Adrenal gland (tissue), 12 donors: Measurements from ENCODE around the gene SYT7. TPM values are rescaled to one million over a fixed set of nuclear protein-coding genes. Genes with fewer than 3 reads are reported as not detected.

Experiments used
- DNase-seq, 7 donors: peaks; one replicate each; pipeline ENCODE4 v3.0.0-alpha.2; 2019 to 2020
- H3K27ac ChIP-seq, 5 donors: fragments of 200-600 bp; sonication (generic) in 4 of 5; 1 replicate in 3 of 5; 2 replicates in 2 of 5; pipeline versions ENCODE4 v1.5.1 to v1.8.0; 2016 to 2020; ENCODE audit warnings: mild to moderate bottlenecking in 1 of 5
- H3K27me3 ChIP-seq: fragments of 200-600 bp; 2 replicates; pipeline ENCODE4 v1.8.0; 2021
- H3K36me3 ChIP-seq, 2 donors: fragments of 200-600 bp; replicated peaks in 1 of 2; 1 replicate in 1 of 2; 2 replicates in 1 of 2; pipeline versions ENCODE4 v1.5.1 to v1.8.0; 2018 to 2022
- H3K4me1 ChIP-seq, 2 donors: fragments of 200-600 bp; replicated peaks in 1 of 2; 1 replicate in 1 of 2; 2 replicates in 1 of 2; pipeline versions ENCODE4 v1.5.1 to v1.8.0; 2018 to 2021
- H3K4me3 ChIP-seq, 4 donors: fragments of 200-600 bp; sonication (generic) in 3 of 4; one replicate each; pipeline ENCODE4 v1.5.1; 2016 to 2018
- H3K9me3 ChIP-seq, 3 donors: fragments of 200-600 bp; sonication (generic) in 1 of 3; replicated peaks in 1 of 3; 1 replicate in 2 of 3; 2 replicates in 1 of 3; pipeline versions ENCODE4 v1.5.1 to v1.8.0; 2016 to 2021
- CTCF ChIP-seq, 6 experiments: fragments of 450-650 bp in 4 of 6; fragments of 200-600 bp in 2 of 6; sonication (generic) in 1 of 6; IDR thresholded peaks; 1 replicate in 5 of 6; 2 replicates in 1 of 6; pipeline versions ENCODE4 v1.5.1 to v1.8.0; 2016 to 2021; ENCODE audit warnings: antibody characterized with exemption in 6 of 6, mild to moderate bottlenecking in 2 of 6, moderate library complexity in 1 of 6
- POLR2A ChIP-seq, 2 donors: fragments of 450-650 bp; IDR thresholded peaks; one replicate each; pipeline ENCODE4 v1.6.1; 2017; ENCODE audit warnings: antibody characterized with exemption in 2 of 2, mild to moderate bottlenecking in 2 of 2, moderate library complexity in 1 of 2
- WGBS, 4 donors: extraction: QIAGEN DNeasy Blood & Tissue Kit in 2 of 4; methylation state at CpG; one replicate each; pipeline versions ENCODE4 v1.1.5 to v1.1.7; 2013 to 2017; 5-methylcytosine and 5-hydroxymethylcytosine counted together
- intact Hi-C, 2 donors: fragments of 100-400 bp; cut with DNase I; formaldehyde crosslinking; loops; one replicate each; pipeline versions ENCODE4 v1.14.1 to v1.15.0; 2022 to 2023
- polyA plus RNA-seq, 3 donors: library from polyadenylated mRNA; stranded (reverse); fragments of 200-250 nt in 2 of 3; fragments of 350-450 nt in 1 of 3; fragmentation: Illumina TruSeq in 1 of 3; extraction: RNeasy Lipid Tissue Mini Kit (QIAGEN cat#74804) in 1 of 3; gene quantifications; one replicate each; pipeline ENCODE4 v1.2.3, GENCODE V29; 2013 to 2014
- total RNA-seq, 9 donors: library from RNA; depleted of rRNA in 4 of 9; stranded (reverse); fragments of >200 nt in 4 of 9; fragments of 120-200 nt in 1 of 9; fragmentation: NEBNext Ultra II Directional in 1 of 9; extraction: Animal tissue kit (Norgen Biotek cat#: 25700) in 1 of 9; gene quantifications; one replicate each; pipeline versions ENCODE4 v1.1.0 to v1.2.4, GENCODE V29; 2013 to 2023
- donor health status: healthy with polysubstance abuse.
- donor health status: Bipolar disorder and iron deficiency.
- donor health status: DM: yes; HTN: yes; CAD: no.
- donor health status: DM: no; HTN: no; CAD: no.
- donor health status: DM: no; HTN: no; CAD: no.
- donor health status: DM: yes; HTN: yes; CAD: no.

SYT7 gene
- total and polyA plus RNA-seq, 12 donors = 0.09 to 6.8 (median 1.3) TPM; not detected in 1

- Histone ChIP-seq H3K9me3 (no peaks in the 10 kb centered on the region), H3K4me3 (no peak overlapping the region), H3K36me3 (no peaks in the 10 kb centered on the region), H3K27me3 (peaks cover under 1% of the 10 kb centered on the region), H3K4me1 (peaks cover 0 to 5% of the 10 kb centered on the region in 2 donors), H3K27ac (no peak overlapping the region)
- no peak for DNase-seq
- TF ChIP-seq CTCF (IDR thresholded peaks at IDR 0.05) (no peak), POLR2A (IDR thresholded peaks at IDR 0.05) (no peak)
- WGBS, 4 donors = 76 to 82% (median 77%) methylated on average over 11 to 13 of the region's 13 CpGs
- intact Hi-C loops = no loop called here
Observed at GRCh38 chr11:61599968-61600710, 19.3 kb upstream of the SYT7 start.

GRCh38 chr11:61598886-61599868, 18.3 kb upstream of the SYT7 start:
- peaks cover 0 to 5% of the 10 kb centered on the region in 2 donors for H3K4me1 ChIP-seq
- peaks cover 3% of the 10 kb centered on the region for H3K27me3 ChIP-seq
- H3K4me3 ChIP-seq = no peak overlapping the region
- no peaks in the 10 kb centered on the region for H3K9me3 ChIP-seq
- no peak overlapping the region for H3K27ac ChIP-seq
- WGBS, 4 donors = 39 to 63% (median 55%) methylated on average over 12 to 25 of the region's 25 CpGs
- TF ChIP-seq CTCF (IDR thresholded peaks at IDR 0.05) (no peak), POLR2A (IDR thresholded peaks at IDR 0.05) (no peak)
- no peaks in the 10 kb centered on the region for H3K36me3 ChIP-seq
- DNase-seq = no peak
- intact Hi-C loops = no loop called here

GRCh38 chr11:61598374-61598773, 17.5 kb upstream of the SYT7 start:
- peaks cover 8% of the 10 kb centered on the region for H3K27me3 ChIP-seq
- H3K9me3 ChIP-seq = no peaks in the 10 kb centered on the region
- no peak overlapping the region for H3K4me3 ChIP-seq
- TF ChIP-seq POLR2A (IDR thresholded peaks at IDR 0.05) (no peak), CTCF (IDR thresholded peaks at IDR 0.05) (no peak)
- intact Hi-C loops = no loop called here
- H3K4me1 ChIP-seq = peaks cover 0 to 3% of the 10 kb centered on the region in 2 donors
- no peak overlapping the region for H3K27ac ChIP-seq
- H3K36me3 ChIP-seq = no peaks in the 10 kb centered on the region
- WGBS, 4 donors = 43 to 68% (median 56%) methylated on average over 3 of the region's 3 CpGs
- no peak for DNase-seq

GRCh38 chr11:61596990-61597389, 16.1 kb upstream of the SYT7 start:
- H3K9me3 ChIP-seq = no peaks in the 10 kb centered on the region
- H3K4me1 ChIP-seq = no peaks in the 10 kb centered on the region
- H3K36me3 ChIP-seq = no peaks in the 10 kb centered on the region
- intact Hi-C loops = no loop called here
- DNase-seq = no peak
- WGBS, 4 donors = 83 to 95% (median 87%) methylated on average over 7 of the region's 7 CpGs
- H3K27me3 ChIP-seq = peaks cover 8% of the 10 kb centered on the region
- TF ChIP-seq POLR2A (IDR thresholded peaks at IDR 0.05) = no peak
- TF ChIP-seq CTCF (IDR thresholded peaks at IDR 0.05) = no peak
- H3K27ac ChIP-seq = no peak overlapping the region
- no peak overlapping the region for H3K4me3 ChIP-seq
